Measurements from ENCODE around the gene HP1BP3. TPM values are rescaled to one million over a fixed set of nuclear protein-coding genes. Genes with fewer than 3 reads are reported as not detected.

HP1BP3 gene
- total RNA-seq, 1 donor from 2014 or later = 228 TPM

DNA sequence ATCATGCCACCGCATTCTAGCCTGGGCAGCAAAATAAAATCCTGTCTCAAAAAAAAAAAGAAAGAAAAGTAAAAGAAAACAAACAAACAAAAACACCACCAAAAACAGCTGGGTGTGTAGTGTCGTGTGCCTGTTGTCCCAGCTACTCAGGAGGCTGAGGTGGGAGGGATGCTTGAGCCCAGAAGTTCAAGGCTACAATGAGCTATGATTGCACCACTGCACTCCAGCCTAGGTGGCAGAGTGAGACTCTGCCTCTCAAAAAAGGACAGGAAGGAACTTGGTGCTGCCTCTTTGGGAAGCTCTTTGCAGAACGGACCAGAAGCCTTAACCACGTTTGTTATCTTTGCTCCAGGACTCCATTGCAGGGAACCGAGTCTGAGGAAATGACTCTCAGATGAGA, 80.3 kb downstream of the HP1BP3 start:
- Mint-ChIP-seq H3K36me3 (ENCODE audit: unreplicated experiment) (peaks cover 2% of the 10 kb centered on the region), H3K4me1 (ENCODE audit: unreplicated experiment) (no peaks in the 10 kb centered on the region), H3K27ac (ENCODE audit: unreplicated experiment) (no peak overlapping the region), H3K9me3 (ENCODE audit: unreplicated experiment) (no peaks in the 10 kb centered on the region), H3K27me3 (ENCODE audit: unreplicated experiment) (peaks cover 2% of the 10 kb centered on the region), H3K4me3 (ENCODE audit: unreplicated experiment) (no peak overlapping the region)
- TF ChIP-seq, protein P1, sequence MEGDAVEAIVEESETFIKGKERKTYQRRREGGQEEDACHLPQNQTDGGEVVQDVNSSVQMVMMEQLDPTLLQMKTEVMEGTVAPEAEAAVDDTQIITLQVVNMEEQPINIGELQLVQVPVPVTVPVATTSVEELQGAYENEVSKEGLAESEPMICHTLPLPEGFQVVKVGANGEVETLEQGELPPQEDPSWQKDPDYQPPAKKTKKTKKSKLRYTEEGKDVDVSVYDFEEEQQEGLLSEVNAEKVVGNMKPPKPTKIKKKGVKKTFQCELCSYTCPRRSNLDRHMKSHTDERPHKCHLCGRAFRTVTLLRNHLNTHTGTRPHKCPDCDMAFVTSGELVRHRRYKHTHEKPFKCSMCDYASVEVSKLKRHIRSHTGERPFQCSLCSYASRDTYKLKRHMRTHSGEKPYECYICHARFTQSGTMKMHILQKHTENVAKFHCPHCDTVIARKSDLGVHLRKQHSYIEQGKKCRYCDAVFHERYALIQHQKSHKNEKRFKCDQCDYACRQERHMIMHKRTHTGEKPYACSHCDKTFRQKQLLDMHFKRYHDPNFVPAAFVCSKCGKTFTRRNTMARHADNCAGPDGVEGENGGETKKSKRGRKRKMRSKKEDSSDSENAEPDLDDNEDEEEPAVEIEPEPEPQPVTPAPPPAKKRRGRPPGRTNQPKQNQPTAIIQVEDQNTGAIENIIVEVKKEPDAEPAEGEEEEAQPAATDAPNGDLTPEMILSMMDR (IDR thresholded peaks at IDR 0.05) = no peak
- no peak for DNase-seq (ENCODE audit: extremely low spot score, unreplicated experiment)

DNA sequence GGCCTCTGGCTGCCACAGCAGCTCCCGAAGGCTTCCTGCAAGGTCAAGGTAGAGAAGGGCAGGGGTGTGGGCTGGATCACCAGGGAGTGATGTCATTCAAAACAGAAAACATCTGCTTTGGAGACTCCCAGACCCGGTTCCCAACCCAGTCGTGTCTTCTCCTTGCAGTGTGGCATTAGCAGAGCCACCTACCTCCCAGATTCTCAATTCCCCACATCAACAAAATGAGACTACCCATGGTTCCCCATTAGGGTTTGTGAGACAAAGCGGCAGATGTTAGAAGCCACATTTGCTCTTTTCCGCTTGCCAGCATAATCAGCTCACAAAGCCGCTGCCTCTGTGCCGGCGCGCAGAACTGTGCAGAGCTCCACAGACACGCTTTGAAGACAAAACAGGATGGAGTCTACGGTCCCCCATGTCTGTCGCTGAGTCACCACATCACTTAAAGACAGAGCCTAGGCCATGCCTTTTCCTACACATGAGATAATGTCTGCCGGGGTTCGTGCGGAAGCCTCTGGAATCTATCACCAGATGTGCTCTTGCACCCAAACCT, 81.8 kb downstream of the HP1BP3 start:
- H3K27ac Mint-ChIP-seq (ENCODE audit: unreplicated experiment) = no peak overlapping the region
- peaks cover 2% of the 10 kb centered on the region for H3K36me3 Mint-ChIP-seq (ENCODE audit: unreplicated experiment)
- TF ChIP-seq, protein P1 (IDR thresholded peaks at IDR 0.05) = no peak
- no peak for DNase-seq (ENCODE audit: extremely low spot score, unreplicated experiment)
- no peak overlapping the region for H3K4me3 Mint-ChIP-seq (ENCODE audit: unreplicated experiment)
- no peaks in the 10 kb centered on the region for H3K4me1 Mint-ChIP-seq (ENCODE audit: unreplicated experiment)
- no peaks in the 10 kb centered on the region for H3K9me3 Mint-ChIP-seq (ENCODE audit: unreplicated experiment)
- no peaks in the 10 kb centered on the region for H3K27me3 Mint-ChIP-seq (ENCODE audit: unreplicated experiment)

- Mint-ChIP-seq H3K27me3 (ENCODE audit: unreplicated experiment) (no peaks in the 10 kb centered on the region), H3K4me1 (ENCODE audit: unreplicated experiment) (no peaks in the 10 kb centered on the region), H3K27ac (ENCODE audit: unreplicated experiment) (no peak overlapping the region), H3K4me3 (ENCODE audit: unreplicated experiment) (no peak overlapping the region), H3K36me3 (ENCODE audit: unreplicated experiment) (peaks cover 2% of the 10 kb centered on the region), H3K9me3 (ENCODE audit: unreplicated experiment) (no peaks in the 10 kb centered on the region)
- no peak for DNase-seq (ENCODE audit: extremely low spot score, unreplicated experiment)
- TF ChIP-seq, protein P1 (IDR thresholded peaks at IDR 0.05) = no peak
These were observed 82.5 kb downstream of the HP1BP3 start for GRCh38 chr1:20704390-20705202.

DNA sequence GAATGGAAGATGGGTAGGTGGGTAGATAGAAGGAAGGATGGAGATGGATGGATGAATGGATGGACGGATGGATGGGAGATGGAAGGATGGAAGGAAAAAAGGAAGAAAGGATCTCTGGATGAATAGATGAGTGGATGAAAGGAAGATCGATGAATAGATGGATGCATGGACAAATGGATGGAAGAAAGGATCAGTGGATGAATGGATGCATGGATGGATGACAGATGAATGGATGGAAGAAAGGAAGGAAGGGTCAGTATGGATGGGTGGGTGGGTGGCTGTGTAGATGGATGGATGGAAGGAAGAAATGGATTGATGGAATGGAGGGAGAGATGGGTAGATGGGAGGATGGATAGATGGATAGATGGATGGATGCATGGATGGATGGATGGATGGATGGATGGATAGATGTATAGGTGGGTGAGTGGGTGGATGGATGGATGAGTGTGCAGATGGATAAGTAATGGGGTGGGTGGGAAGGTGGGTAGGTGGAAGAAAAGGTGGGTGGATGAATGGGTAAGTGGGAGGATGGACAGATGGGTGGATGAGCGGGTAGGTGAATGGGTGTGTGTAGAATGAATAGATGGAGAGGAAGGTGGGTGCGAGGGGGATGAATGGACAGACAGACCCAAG, 83.9 kb downstream of the HP1BP3 start:
- Mint-ChIP-seq H3K27me3 (ENCODE audit: unreplicated experiment) (no peaks in the 10 kb centered on the region), H3K27ac (ENCODE audit: unreplicated experiment) (no peak overlapping the region), H3K9me3 (ENCODE audit: unreplicated experiment) (no peaks in the 10 kb centered on the region)

More for the DNA sequence above, 83.9 kb downstream of the HP1BP3 start:
- TF ChIP-seq, protein P1 (IDR thresholded peaks at IDR 0.05) = no peak
- no peak for DNase-seq (ENCODE audit: extremely low spot score, unreplicated experiment)
- no peak overlapping the region for H3K4me3 Mint-ChIP-seq (ENCODE audit: unreplicated experiment)
- peaks cover 5% of the 10 kb centered on the region for H3K4me1 Mint-ChIP-seq (ENCODE audit: unreplicated experiment)
- H3K36me3 Mint-ChIP-seq (ENCODE audit: unreplicated experiment) = peaks cover 2% of the 10 kb centered on the region
